ENCODE results near the gene DNAJC22. TPM values are rescaled to one million over a fixed set of nuclear protein-coding genes. Genes with fewer than 3 reads are reported as not detected.
A peak's percentile ranks its signal among the peaks of the same experiment; 100 is the strongest.

The DNAJC22 gene
- total and polyA plus RNA-seq, 2 donors from 2014 or later: 15.1 to 16.2 TPM

DNA sequence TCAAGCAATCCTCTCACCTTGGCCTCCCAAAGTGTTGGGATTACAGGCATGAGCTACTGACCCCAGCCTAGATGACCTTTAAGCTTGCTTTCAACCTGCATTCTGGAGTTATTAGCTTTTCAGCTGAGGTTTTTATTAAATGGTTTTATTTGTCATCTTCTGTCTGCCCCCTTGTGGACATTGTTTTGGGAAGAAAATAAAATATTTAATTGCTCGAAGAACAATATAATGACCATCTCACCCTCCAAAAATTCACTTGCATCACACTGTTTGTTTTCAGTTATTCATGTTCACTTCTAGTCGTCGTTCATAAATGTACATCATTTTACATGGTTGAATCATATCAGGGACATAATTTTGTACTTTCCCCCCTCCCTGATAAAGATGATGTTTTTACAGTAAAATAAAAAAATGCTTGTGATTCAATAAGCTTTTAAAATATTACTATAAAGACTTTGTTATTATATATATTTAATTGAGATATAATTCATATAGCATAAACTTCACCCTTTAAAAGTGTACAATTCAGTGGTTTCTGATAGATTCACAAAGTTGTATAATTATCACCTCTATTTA, 10.5 kb downstream of the DNAJC22 start:
- H3K4me1 ChIP-seq (ENCODE audit: control insufficient read depth in 2 of 3, insufficient read depth in 2 of 3, low read depth in 1 of 3, low read length in 3 of 3): no peaks in the 10 kb centered on the region
- no peaks in the 10 kb centered on the region for H3K27me3 ChIP-seq (ENCODE audit: control insufficient read depth, insufficient read depth, low read length)
- H3K27ac ChIP-seq (ENCODE audit: low read depth in 2 of 2, low read length in 2 of 2): no peak overlapping the region
- intact Hi-C loops (cut with DNase I): loop anchor here (5.0 kb wide), 1 partner anchor 155 kb away; no protein-coding TSS in a partner anchor
- DNase-seq: peak in 1 of 5 donors; percentile 73
- TF ChIP-seq, protein P1, sequence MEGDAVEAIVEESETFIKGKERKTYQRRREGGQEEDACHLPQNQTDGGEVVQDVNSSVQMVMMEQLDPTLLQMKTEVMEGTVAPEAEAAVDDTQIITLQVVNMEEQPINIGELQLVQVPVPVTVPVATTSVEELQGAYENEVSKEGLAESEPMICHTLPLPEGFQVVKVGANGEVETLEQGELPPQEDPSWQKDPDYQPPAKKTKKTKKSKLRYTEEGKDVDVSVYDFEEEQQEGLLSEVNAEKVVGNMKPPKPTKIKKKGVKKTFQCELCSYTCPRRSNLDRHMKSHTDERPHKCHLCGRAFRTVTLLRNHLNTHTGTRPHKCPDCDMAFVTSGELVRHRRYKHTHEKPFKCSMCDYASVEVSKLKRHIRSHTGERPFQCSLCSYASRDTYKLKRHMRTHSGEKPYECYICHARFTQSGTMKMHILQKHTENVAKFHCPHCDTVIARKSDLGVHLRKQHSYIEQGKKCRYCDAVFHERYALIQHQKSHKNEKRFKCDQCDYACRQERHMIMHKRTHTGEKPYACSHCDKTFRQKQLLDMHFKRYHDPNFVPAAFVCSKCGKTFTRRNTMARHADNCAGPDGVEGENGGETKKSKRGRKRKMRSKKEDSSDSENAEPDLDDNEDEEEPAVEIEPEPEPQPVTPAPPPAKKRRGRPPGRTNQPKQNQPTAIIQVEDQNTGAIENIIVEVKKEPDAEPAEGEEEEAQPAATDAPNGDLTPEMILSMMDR (IDR thresholded peaks at IDR 0.05; ENCODE audit: borderline replicate concordance, extremely low read depth, insufficient read depth): peak; percentile 33
- no peak overlapping the region for H3K9ac ChIP-seq (ENCODE audit: low read length in 3 of 3)
- H3K4me3 ChIP-seq (ENCODE audit: low read length in 3 of 3): no peak overlapping the region
- H3K9me3 ChIP-seq (ENCODE audit: control insufficient read depth in 2 of 3, insufficient read depth in 1 of 3, low read length in 3 of 3): no peaks in the 10 kb centered on the region
- H3K36me3 ChIP-seq (ENCODE audit: control insufficient read depth in 2 of 3, insufficient read depth in 3 of 3, low read length in 3 of 3): no peaks in the 10 kb centered on the region
- FAIRE-seq: no peak

DNA sequence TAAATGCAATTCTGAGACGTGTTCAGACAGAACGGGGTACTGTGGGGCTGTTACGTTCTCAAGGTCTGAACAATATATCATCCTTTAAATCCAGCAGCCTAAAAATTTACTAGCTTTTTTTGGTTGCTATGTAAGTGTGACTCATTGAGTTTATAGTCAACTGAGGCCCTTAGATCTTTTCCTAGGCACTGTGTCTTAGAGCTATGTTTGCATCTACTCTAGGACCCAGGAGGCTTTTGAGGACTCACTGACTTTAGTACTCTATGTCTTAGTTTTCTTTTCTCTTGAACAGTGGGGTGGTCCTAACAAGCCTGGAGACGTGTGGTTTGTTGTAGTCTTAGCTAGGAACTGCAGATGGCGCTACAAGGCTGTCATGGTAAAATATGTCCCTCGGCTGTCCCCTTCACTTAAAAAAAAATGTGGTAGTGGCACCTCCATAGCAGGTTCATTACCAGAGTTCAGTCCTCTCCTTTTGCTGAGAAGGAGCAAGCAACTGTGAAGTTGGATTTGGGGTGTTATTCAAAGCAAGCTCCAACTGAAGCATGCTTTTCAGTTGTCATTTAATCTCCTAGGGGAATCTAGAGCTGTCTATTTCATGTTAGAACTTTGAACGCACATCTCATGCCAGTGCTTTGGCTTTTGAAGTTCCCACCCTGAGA, 11.9 kb downstream of the DNAJC22 start:
- DNase-seq: peak in 3 of 5 donors; percentile 73 to 91 (median 89)
- Histone ChIP-seq H3K27ac (ENCODE audit: low read depth in 2 of 2, low read length in 2 of 2) (no peak overlapping the region), H3K4me1 (ENCODE audit: control insufficient read depth in 2 of 3, insufficient read depth in 2 of 3, low read depth in 1 of 3, low read length in 3 of 3) (no peaks in the 10 kb centered on the region), H3K4me3 (ENCODE audit: low read length in 3 of 3) (no peak overlapping the region), H3K27me3 (ENCODE audit: control insufficient read depth, insufficient read depth, low read length) (no peaks in the 10 kb centered on the region), H3K36me3 (ENCODE audit: control insufficient read depth in 2 of 3, insufficient read depth in 3 of 3, low read length in 3 of 3) (no peaks in the 10 kb centered on the region), H3K9ac (ENCODE audit: low read length in 3 of 3) (no peak overlapping the region), H3K9me3 (ENCODE audit: control insufficient read depth in 2 of 3, insufficient read depth in 1 of 3, low read length in 3 of 3) (no peaks in the 10 kb centered on the region)
- TF ChIP-seq, protein P1 (IDR thresholded peaks at IDR 0.05; ENCODE audit: borderline replicate concordance, extremely low read depth, insufficient read depth): peak; percentile 85
- intact Hi-C loops (cut with DNase I): loop anchor here (5.0 kb wide), 1 partner anchor 154 kb away; no protein-coding TSS in a partner anchor
- no peak for FAIRE-seq

DNA sequence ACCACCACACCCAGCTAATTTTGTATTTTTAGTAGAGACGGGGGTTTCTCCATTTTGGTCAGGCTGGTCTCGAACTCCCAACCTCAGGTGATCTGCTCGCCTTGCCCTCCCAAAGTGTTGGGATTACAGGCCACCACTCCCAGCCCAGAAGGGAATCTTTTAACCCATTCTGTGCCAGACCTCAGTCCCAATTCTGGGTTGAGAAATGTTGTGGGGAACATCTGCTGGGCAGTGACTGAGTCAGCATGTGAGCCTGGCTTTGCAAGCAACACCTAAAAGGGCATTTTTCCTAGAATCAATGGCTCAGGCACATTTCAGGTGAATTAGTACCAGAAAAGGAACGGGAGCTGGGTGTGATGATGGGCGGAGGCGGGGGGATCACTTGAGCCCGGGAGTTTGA, 13.0 kb downstream of the DNAJC22 start:
- Histone ChIP-seq H3K4me3 (ENCODE audit: low read length in 3 of 3) (no peak overlapping the region), H3K27me3 (ENCODE audit: control insufficient read depth, insufficient read depth, low read length) (no peaks in the 10 kb centered on the region), H3K9ac (ENCODE audit: low read length in 3 of 3) (no peak overlapping the region), H3K9me3 (ENCODE audit: control insufficient read depth in 2 of 3, insufficient read depth in 1 of 3, low read length in 3 of 3) (no peaks in the 10 kb centered on the region), H3K36me3 (ENCODE audit: control insufficient read depth in 2 of 3, insufficient read depth in 3 of 3, low read length in 3 of 3) (no peaks in the 10 kb centered on the region), H3K27ac (ENCODE audit: low read depth in 2 of 2, low read length in 2 of 2) (no peak overlapping the region), H3K4me1 (ENCODE audit: control insufficient read depth in 2 of 3, insufficient read depth in 2 of 3, low read depth in 1 of 3, low read length in 3 of 3) (no peaks in the 10 kb centered on the region)
- no peak for FAIRE-seq
- intact Hi-C loops (cut with DNase I): loop anchor here (5.0 kb wide), 1 partner anchor 153 kb away; no protein-coding TSS in a partner anchor
- no peak for DNase-seq
- TF ChIP-seq, protein P1 (IDR thresholded peaks at IDR 0.05; ENCODE audit: borderline replicate concordance, extremely low read depth, insufficient read depth): no peak
